Measurements from ENCODE around the gene CNBD2. TPM values are rescaled to one million over a fixed set of nuclear protein-coding genes. Genes with fewer than 3 reads are reported as not detected.

CNBD2 gene
- total RNA-seq = 10 to 100 TPM in 1 of 4 donors, 1 to 10 TPM in 3; 6.4 to 18.7 (median 8.6) TPM

- TF ChIP-seq, protein P1, sequence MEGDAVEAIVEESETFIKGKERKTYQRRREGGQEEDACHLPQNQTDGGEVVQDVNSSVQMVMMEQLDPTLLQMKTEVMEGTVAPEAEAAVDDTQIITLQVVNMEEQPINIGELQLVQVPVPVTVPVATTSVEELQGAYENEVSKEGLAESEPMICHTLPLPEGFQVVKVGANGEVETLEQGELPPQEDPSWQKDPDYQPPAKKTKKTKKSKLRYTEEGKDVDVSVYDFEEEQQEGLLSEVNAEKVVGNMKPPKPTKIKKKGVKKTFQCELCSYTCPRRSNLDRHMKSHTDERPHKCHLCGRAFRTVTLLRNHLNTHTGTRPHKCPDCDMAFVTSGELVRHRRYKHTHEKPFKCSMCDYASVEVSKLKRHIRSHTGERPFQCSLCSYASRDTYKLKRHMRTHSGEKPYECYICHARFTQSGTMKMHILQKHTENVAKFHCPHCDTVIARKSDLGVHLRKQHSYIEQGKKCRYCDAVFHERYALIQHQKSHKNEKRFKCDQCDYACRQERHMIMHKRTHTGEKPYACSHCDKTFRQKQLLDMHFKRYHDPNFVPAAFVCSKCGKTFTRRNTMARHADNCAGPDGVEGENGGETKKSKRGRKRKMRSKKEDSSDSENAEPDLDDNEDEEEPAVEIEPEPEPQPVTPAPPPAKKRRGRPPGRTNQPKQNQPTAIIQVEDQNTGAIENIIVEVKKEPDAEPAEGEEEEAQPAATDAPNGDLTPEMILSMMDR (IDR thresholded peaks at IDR 0.05 in 4 of 5, conservative IDR thresholded peaks at IDR 0.05 in 1 of 5) = no peak
- no peak for TF ChIP-seq POLR2A (IDR thresholded peaks at IDR 0.05)
- in situ Hi-C loops (cut with MboI; ENCODE audit: low sequenced_read_pairs in 4 of 4) = no loop called here
- intact Hi-C loops (cut with DNase I; ENCODE audit: low total_unique reads) = no loop called here
- Histone ChIP-seq H3K4me1 (no peaks in the 10 kb centered on the region), H3K27ac (no peak within 1 kb of the TSS), H3K36me3 (no peaks in the 10 kb centered on the region), H3K4me3 (no peak within 1 kb of the TSS), H3K9me3 (no peaks in the 10 kb centered on the region), H3K27me3 (no peaks in the 10 kb centered on the region)
- no peak for ATAC-seq
- DNase-seq = no peak
These were observed at the start of gene CNBD2 for GRCh38 chr20:35967979-35968640. Gene CNBD2, plus strand, starts transcription at chr20:35968590. Its CDS starts 173 bp downstream, at chr20:35968763.

DNA sequence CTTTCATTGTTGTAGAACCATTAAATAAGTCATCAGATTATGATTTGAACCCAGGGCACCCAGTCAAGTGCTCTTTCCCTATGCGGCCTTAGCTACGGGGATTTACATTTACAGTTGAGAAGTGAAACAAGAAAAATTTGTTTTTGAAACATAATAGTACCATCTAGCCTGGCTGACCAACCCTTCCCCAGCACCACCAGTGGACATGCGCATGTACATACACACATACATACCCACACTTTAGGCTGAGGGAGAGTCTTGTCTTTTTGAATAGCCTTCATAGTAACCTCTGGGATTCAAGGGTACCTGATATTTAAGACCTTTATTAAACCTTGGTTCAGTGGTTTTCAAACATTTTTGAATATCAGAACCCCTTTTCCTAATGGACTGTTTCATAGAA, 47.9 kb upstream of the CNBD2 start:
- no peaks in the 10 kb centered on the region for H3K27me3 ChIP-seq
- TF ChIP-seq, protein P1 (IDR thresholded peaks at IDR 0.05 in 4 of 5, conservative IDR thresholded peaks at IDR 0.05 in 1 of 5) = no peak
- TF ChIP-seq POLR2A (IDR thresholded peaks at IDR 0.05) = no peak
- intact Hi-C loops (cut with DNase I; ENCODE audit: low total_unique reads) = no loop called here
- peaks cover 0 to 34% of the 10 kb centered on the region in 2 donors for H3K36me3 ChIP-seq
- H3K9me3 ChIP-seq = no peaks in the 10 kb centered on the region
- in situ Hi-C loops (cut with MboI; ENCODE audit: low sequenced_read_pairs in 4 of 4) = no loop called here
- no peak overlapping the region for H3K4me3 ChIP-seq
- no peaks in the 10 kb centered on the region for H3K4me1 ChIP-seq
- no peak for DNase-seq
- no peak for ATAC-seq
- H3K27ac ChIP-seq = no peak overlapping the region

- in situ Hi-C loops (cut with MboI; ENCODE audit: low sequenced_read_pairs in 4 of 4) = no loop called here
- ATAC-seq = no peak
- H3K4me1 ChIP-seq = no peaks in the 10 kb centered on the region
- H3K27ac ChIP-seq = no peak overlapping the region
- H3K4me3 ChIP-seq = no peak overlapping the region
- H3K27me3 ChIP-seq = no peaks in the 10 kb centered on the region
- TF ChIP-seq, protein P1 (IDR thresholded peaks at IDR 0.05 in 4 of 5, conservative IDR thresholded peaks at IDR 0.05 in 1 of 5) = no peak
- no peak for TF ChIP-seq POLR2A (IDR thresholded peaks at IDR 0.05)
- no peak for DNase-seq
- no peaks in the 10 kb centered on the region for H3K9me3 ChIP-seq
- intact Hi-C loops (cut with DNase I; ENCODE audit: low total_unique reads) = no loop called here
- H3K36me3 ChIP-seq = peaks cover 0 to 60% of the 10 kb centered on the region in 2 donors
These were observed 39.1 kb upstream of the CNBD2 start for GRCh38 chr20:35929301-35929700.

- no peaks in the 10 kb centered on the region for H3K27me3 ChIP-seq
- ATAC-seq (no peak), DNase-seq (no peak)
- H3K9me3 ChIP-seq = no peaks in the 10 kb centered on the region
- TF ChIP-seq POLR2A (IDR thresholded peaks at IDR 0.05) = no peak
- TF ChIP-seq, protein P1 (IDR thresholded peaks at IDR 0.05 in 4 of 5, conservative IDR thresholded peaks at IDR 0.05 in 1 of 5) = no peak
- H3K4me1 ChIP-seq = no peaks in the 10 kb centered on the region
- H3K4me3 ChIP-seq = no peak overlapping the region
- intact Hi-C loops (cut with DNase I; ENCODE audit: low total_unique reads) = no loop called here
- H3K27ac ChIP-seq = no peak overlapping the region
- H3K36me3 ChIP-seq = peaks cover 0 to 49% of the 10 kb centered on the region in 2 donors
- in situ Hi-C loops (cut with MboI; ENCODE audit: low sequenced_read_pairs in 4 of 4) = no loop called here
These were observed 34.3 kb upstream of the CNBD2 start for GRCh38 chr20:35934050-35934449.

DNA sequence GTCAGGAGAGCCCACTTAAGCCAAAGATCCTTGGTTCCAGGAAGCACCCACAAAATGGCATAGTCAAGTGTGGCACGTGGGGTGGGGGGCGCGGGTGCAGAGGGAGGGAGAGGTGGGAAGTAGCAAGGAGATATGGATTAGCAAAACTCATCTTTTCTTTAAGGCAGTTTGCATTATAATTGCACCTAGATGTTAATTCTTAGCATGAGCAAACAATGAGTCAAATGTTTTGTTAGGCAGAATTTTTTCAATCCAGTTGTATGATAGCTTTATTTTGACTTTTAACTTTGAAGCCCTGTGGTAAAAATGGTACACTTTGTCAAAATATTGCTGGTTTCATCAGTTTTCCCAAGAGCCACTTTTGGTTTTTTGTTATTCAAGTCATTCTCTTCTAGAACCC, 29.1 kb upstream of the CNBD2 start:
- H3K4me3 ChIP-seq = no peak overlapping the region
- intact Hi-C loops (cut with DNase I; ENCODE audit: low total_unique reads) (no loop called here), in situ Hi-C loops (cut with MboI; ENCODE audit: low sequenced_read_pairs in 4 of 4) (no loop called here)
- no peaks in the 10 kb centered on the region for H3K27me3 ChIP-seq
- DNase-seq = no peak
- no peak for ATAC-seq
- no peaks in the 10 kb centered on the region for H3K9me3 ChIP-seq
- TF ChIP-seq, protein P1 (IDR thresholded peaks at IDR 0.05 in 4 of 5, conservative IDR thresholded peaks at IDR 0.05 in 1 of 5) = no peak
- no peak for TF ChIP-seq POLR2A (IDR thresholded peaks at IDR 0.05)
- no peak overlapping the region for H3K27ac ChIP-seq
- no peaks in the 10 kb centered on the region for H3K4me1 ChIP-seq
- peaks cover 0 to 38% of the 10 kb centered on the region in 2 donors for H3K36me3 ChIP-seq

Measured in gastrocnemius medialis (tissue), 4 donors.